ENCODE data around the gene MYH2. TPM values are rescaled to one million over a fixed set of nuclear protein-coding genes. Genes with fewer than 3 reads are reported as not detected.
A peak's percentile ranks its signal among the peaks of the same experiment; 100 is the strongest.

Gene MYH2
- polyA plus RNA-seq (ENCODE audit: low read depth in 6 of 6): not detected

GRCh38 chr17:10549096-10549842 lies at the start of gene MYH2:
Gene MYH2 (minus strand): TSS chr17:10549658. CDS start chr17:10547920, 1,738 bp downstream.
- DNase-seq (no peak), ATAC-seq (ENCODE audit: low read depth in 2 of 2) (no peak)
- Mint-ChIP-seq H3K27ac (no peak within 1 kb of the TSS), H3K4me3 (no peak within 1 kb of the TSS), H3K36me3 (no peaks in the 10 kb centered on the region), H3K9me3 (peaks cover 0 to 4% (median 0%) of the 10 kb centered on the region in 7 donors), H3K4me1 (no peaks in the 10 kb centered on the region), H3K27me3 (peaks cover 22 to 26% (median 24%) of the 10 kb centered on the region in 3 donors)

GRCh38 chr17:10598621-10599020 lies 49.2 kb upstream of the MYH2 start:
- H3K36me3 Mint-ChIP-seq: no peaks in the 10 kb centered on the region
- no peak overlapping the region for H3K27ac Mint-ChIP-seq
- ATAC-seq (ENCODE audit: low read depth in 2 of 2): no peak
- H3K4me3 Mint-ChIP-seq: peak overlapping the region in 1 of 8 donors; percentile 72
- H3K9me3 Mint-ChIP-seq: peaks cover 0 to 4% (median 0%) of the 10 kb centered on the region in 7 donors
- no peak for DNase-seq
- H3K4me1 Mint-ChIP-seq: no peaks in the 10 kb centered on the region
- peaks cover 42 to 52% (median 46%) of the 10 kb centered on the region in 3 donors for H3K27me3 Mint-ChIP-seq

- H3K4me1 Mint-ChIP-seq: no peaks in the 10 kb centered on the region
- no peak for DNase-seq
- no peak for ATAC-seq (ENCODE audit: low read depth in 2 of 2)
- peaks cover 22 to 50% (median 37%) of the 10 kb centered on the region in 3 donors for H3K27me3 Mint-ChIP-seq
- H3K9me3 Mint-ChIP-seq: peaks cover 0 to 4% (median under 1%) of the 10 kb centered on the region in 7 donors
- H3K36me3 Mint-ChIP-seq: no peaks in the 10 kb centered on the region
- no peak overlapping the region for H3K27ac Mint-ChIP-seq
- no peak overlapping the region for H3K4me3 Mint-ChIP-seq
These were observed 40.2 kb upstream of the MYH2 start for GRCh38 chr17:10589553-10590145.

GRCh38 chr17:10585529-10585928 lies 36.1 kb upstream of the MYH2 start:
- Mint-ChIP-seq H3K36me3 (no peaks in the 10 kb centered on the region), H3K27ac (no peak overlapping the region), H3K27me3 (peaks cover 34 to 52% (median 38%) of the 10 kb centered on the region in 3 donors), H3K4me3 (no peak overlapping the region), H3K4me1 (no peaks in the 10 kb centered on the region), H3K9me3 (peaks cover 0 to 2% (median 0%) of the 10 kb centered on the region in 7 donors)
- ATAC-seq (ENCODE audit: low read depth in 2 of 2) (no peak), DNase-seq (no peak)

- Mint-ChIP-seq H3K36me3 (no peaks in the 10 kb centered on the region), H3K4me1 (peaks cover 0 to 4% (median 0%) of the 10 kb centered on the region in 3 donors), H3K27me3 (peaks cover 25 to 38% (median 26%) of the 10 kb centered on the region in 3 donors), H3K27ac (no peak overlapping the region), H3K4me3 (no peak overlapping the region), H3K9me3 (peaks cover 0 to 5% (median 0%) of the 10 kb centered on the region in 7 donors)
- ATAC-seq (ENCODE audit: low read depth in 2 of 2) (no peak), DNase-seq (no peak)
These were observed 34.4 kb upstream of the MYH2 start for GRCh38 chr17:10583834-10584233.

- Mint-ChIP-seq H3K4me3 (peak overlapping the region in 1 of 8 donors; percentile 49), H3K27ac (peak overlapping the region in 1 of 6 donors; percentile 8), H3K27me3 (peaks cover 24 to 29% (median 26%) of the 10 kb centered on the region in 3 donors), H3K4me1 (peaks cover 0 to 4% (median 0%) of the 10 kb centered on the region in 3 donors), H3K36me3 (no peaks in the 10 kb centered on the region), H3K9me3 (peaks cover 0 to 5% (median 0%) of the 10 kb centered on the region in 7 donors)
- ATAC-seq (ENCODE audit: low read depth in 2 of 2) (no peak), DNase-seq (no peak)
These were observed 29.8 kb upstream of the MYH2 start for GRCh38 chr17:10579270-10579669.

GRCh38 chr17:10574324-10574723 lies 24.9 kb upstream of the MYH2 start:
- no peak overlapping the region for H3K27ac Mint-ChIP-seq
- H3K4me1 Mint-ChIP-seq: peaks cover 0 to 4% (median 0%) of the 10 kb centered on the region in 3 donors
- no peaks in the 10 kb centered on the region for H3K36me3 Mint-ChIP-seq
- peaks cover 18 to 28% (median 19%) of the 10 kb centered on the region in 3 donors for H3K27me3 Mint-ChIP-seq
- H3K9me3 Mint-ChIP-seq: peaks cover 0 to 3% (median 0%) of the 10 kb centered on the region in 7 donors
- no peak for ATAC-seq (ENCODE audit: low read depth in 2 of 2)
- H3K4me3 Mint-ChIP-seq: no peak overlapping the region
- DNase-seq: no peak

- Mint-ChIP-seq H3K4me3 (no peak overlapping the region), H3K27me3 (peaks cover 15 to 22% (median 17%) of the 10 kb centered on the region in 3 donors), H3K4me1 (no peaks in the 10 kb centered on the region), H3K27ac (no peak overlapping the region), H3K36me3 (no peaks in the 10 kb centered on the region), H3K9me3 (peaks cover 0 to 7% (median 0%) of the 10 kb centered on the region in 7 donors)
- DNase-seq (no peak), ATAC-seq (ENCODE audit: low read depth in 2 of 2) (no peak)
These were observed 14.7 kb upstream of the MYH2 start for GRCh38 chr17:10563991-10564660.

GRCh38 chr17:10558049-10558448 lies 8.6 kb upstream of the MYH2 start:
- Mint-ChIP-seq H3K4me1 (no peaks in the 10 kb centered on the region), H3K4me3 (no peak overlapping the region), H3K27me3 (peaks cover 0 to 10% (median 9%) of the 10 kb centered on the region in 3 donors), H3K9me3 (peaks cover 0 to 7% (median 0%) of the 10 kb centered on the region in 7 donors), H3K36me3 (no peaks in the 10 kb centered on the region), H3K27ac (no peak overlapping the region)
- DNase-seq (no peak), ATAC-seq (ENCODE audit: low read depth in 2 of 2) (no peak)

GRCh38 chr17:10557422-10557821 lies 8.0 kb upstream of the MYH2 start:
- ATAC-seq (ENCODE audit: low read depth in 2 of 2) (no peak), DNase-seq (no peak)
- Mint-ChIP-seq H3K4me1 (no peaks in the 10 kb centered on the region), H3K27ac (no peak overlapping the region), H3K9me3 (peaks cover 0 to 5% (median 0%) of the 10 kb centered on the region in 7 donors), H3K4me3 (no peak overlapping the region), H3K36me3 (no peaks in the 10 kb centered on the region), H3K27me3 (peaks cover 0 to 10% (median 9%) of the 10 kb centered on the region in 3 donors)

- peak overlapping the region in 1 of 8 donors; percentile 75 for H3K4me3 Mint-ChIP-seq
- H3K36me3 Mint-ChIP-seq: no peaks in the 10 kb centered on the region
- H3K4me1 Mint-ChIP-seq: no peaks in the 10 kb centered on the region
- no peak for ATAC-seq (ENCODE audit: low read depth in 2 of 2)
- no peak overlapping the region for H3K27ac Mint-ChIP-seq
- peaks cover 0 to 10% (median 9%) of the 10 kb centered on the region in 3 donors for H3K27me3 Mint-ChIP-seq
- no peaks in the 10 kb centered on the region for H3K9me3 Mint-ChIP-seq
- no peak for DNase-seq
These were observed 7.0 kb upstream of the MYH2 start for GRCh38 chr17:10556301-10557005.

- Mint-ChIP-seq H3K27ac (no peak overlapping the region), H3K27me3 (peaks cover 20 to 27% (median 22%) of the 10 kb centered on the region in 3 donors), H3K36me3 (no peaks in the 10 kb centered on the region), H3K9me3 (peaks cover 0 to 4% (median 0%) of the 10 kb centered on the region in 7 donors), H3K4me1 (no peaks in the 10 kb centered on the region), H3K4me3 (no peak overlapping the region)
- DNase-seq (no peak), ATAC-seq (ENCODE audit: low read depth in 2 of 2) (no peak)
These were observed 556 bp upstream of the MYH2 start for GRCh38 chr17:10550014-10550413.

GRCh38 chr17:10547351-10547750 lies 2.1 kb downstream of the MYH2 start:
- Mint-ChIP-seq H3K4me3 (no peak overlapping the region), H3K9me3 (peaks cover 0 to 8% (median 3%) of the 10 kb centered on the region in 7 donors), H3K4me1 (no peaks in the 10 kb centered on the region), H3K36me3 (no peaks in the 10 kb centered on the region), H3K27me3 (peaks cover 22 to 24% (median 23%) of the 10 kb centered on the region in 3 donors), H3K27ac (no peak overlapping the region)
- ATAC-seq (ENCODE audit: low read depth in 2 of 2) (no peak), DNase-seq (no peak)
